Fibroblast of lung (primary cell): ENCODE measurements around the gene CASQ1.

ENCODE experiments used
- CTCF ChIP-seq, 2 donors: IDR thresholded peaks in 1 of 2; conservative IDR thresholded peaks in 1 of 2; 1 replicate in 1 of 2; 2 replicates in 1 of 2; pipeline ENCODE4 v1.5.1; 2011 to 2012; ENCODE audit warnings: low read length in 2 of 2, control low read depth in 1 of 2, inconsistent platforms in 1 of 2, low read depth in 1 of 2, mild to moderate bottlenecking in 1 of 2
- EZH2 ChIP-seq: IDR thresholded peaks from 2 replicates; pipeline ENCODE4 v1.5.1; 2012; ENCODE audit warnings: low read length, control low read depth, mild to moderate bottlenecking; ENCODE audit errors: missing control alignments

DNA sequence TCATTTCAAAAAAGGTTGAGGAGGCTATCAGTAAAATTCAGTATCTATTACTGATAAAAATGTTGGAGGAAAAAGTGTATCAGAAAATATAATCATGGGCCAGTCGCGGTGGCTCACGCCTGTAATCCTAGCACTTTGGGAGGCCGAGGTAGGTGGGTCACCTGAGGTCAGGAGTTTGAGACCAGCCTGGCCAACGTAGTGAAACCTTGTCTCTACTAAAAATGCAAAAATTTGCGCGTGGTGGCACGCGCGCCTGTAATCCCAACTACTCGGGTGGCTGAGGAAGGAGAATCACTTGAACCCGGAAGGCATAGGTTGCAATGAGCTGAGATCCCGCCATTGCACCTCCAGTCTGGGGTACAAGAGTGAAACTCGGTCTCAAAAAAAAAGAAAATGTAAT, 44.3 kb upstream of the CASQ1 start:
- TF ChIP-seq EZH2 (no peak), CTCF (conservative IDR thresholded peaks at IDR 0.05 in 1 of 2, IDR thresholded peaks at IDR 0.05 in 1 of 2; ENCODE audit: low read depth in 1 of 2, low read length in 2 of 2) (no peak)
